AG08395 (cell line): ENCODE data around the gene CYP27B1.

ENCODE experiments used
- DNase-seq: peaks from one replicate; pipeline ENCODE4 v3.0.0; 2012; ENCODE audit warnings: mixed read lengths, low spot score

Gene CYP27B1

DNA sequence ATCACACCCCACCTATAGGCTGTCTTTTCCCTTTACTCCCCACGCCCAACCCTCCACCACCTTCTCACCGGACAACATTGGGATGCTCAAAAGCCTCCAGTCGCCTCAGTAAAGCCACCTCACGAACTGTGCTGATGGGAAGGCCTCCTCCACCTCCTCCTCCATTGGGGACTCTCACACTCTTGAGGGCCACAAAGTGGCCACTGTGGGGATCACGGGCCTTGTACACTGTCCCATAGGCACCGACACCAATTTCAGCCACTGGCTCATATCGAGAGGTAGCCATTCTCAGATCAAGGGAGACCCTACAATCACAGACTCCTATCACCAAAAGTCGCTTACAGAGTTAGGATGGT lies 15.5 kb downstream of the CYP27B1 start:
- DNase-seq, result no peak

DNA sequence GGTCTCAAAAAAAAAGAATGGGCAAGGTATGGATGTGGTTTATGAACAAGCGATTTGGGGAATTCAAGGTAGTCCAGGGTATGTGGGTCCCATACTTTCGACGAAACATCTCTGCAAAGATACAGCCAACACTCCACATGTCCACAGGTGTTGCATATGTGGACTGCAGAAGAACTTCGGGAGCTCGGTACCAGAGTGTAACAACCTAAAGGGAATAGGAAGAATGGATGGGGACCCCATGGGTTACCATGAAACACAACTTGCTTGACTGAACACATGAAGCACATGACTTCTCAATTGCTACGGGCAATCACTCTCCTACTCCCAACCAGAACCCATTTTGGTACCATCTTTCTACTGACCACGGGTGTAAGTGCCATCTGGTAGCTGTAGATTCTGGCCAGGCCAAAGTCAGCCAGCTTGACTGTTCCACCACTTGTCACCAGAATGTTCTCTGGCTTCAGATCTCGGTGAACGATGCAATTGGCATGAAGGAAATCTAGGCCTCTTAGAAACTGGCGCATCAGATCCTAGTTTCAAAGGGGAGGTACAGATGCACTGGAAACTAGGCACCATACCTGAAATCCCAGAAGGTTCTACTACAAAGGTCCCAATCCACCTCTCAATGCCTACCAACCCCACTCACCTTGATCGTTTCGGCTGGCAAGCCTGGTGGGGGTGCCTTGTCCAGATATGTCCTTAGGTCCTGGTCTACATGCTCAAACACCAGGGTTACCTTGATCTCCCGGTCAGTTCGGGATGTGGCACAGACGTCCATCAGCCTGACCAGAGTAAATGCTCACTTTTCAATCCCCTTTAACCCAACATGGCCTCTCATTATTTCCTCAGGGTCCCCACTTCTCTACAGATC lies 16.1 kb downstream of the CYP27B1 start:
- no peak for DNase-seq

DNA sequence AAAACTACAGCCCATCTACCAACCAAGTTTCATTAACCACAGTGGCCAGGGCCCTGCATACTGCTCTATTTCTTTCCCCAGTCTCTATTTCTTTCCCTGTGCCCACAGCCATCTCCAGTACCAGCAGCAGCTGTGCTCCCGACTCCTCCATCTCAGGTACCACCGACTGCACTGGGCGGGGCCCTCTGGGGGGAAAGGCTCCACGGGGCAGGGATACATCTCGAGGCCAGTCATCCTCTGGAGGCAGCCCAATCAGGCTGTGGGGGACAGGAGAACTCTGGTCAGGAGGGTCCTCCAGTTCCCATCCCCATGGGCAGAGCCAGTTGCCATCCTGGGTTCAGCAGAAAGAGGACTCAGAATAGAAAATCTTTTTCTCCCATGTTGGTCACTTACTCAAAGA lies 17.8 kb downstream of the CYP27B1 start:
- DNase-seq, result no peak

GRCh38 chr12:57746025-57746424 lies 20.9 kb downstream of the CYP27B1 start:
- no peak for DNase-seq

DNA sequence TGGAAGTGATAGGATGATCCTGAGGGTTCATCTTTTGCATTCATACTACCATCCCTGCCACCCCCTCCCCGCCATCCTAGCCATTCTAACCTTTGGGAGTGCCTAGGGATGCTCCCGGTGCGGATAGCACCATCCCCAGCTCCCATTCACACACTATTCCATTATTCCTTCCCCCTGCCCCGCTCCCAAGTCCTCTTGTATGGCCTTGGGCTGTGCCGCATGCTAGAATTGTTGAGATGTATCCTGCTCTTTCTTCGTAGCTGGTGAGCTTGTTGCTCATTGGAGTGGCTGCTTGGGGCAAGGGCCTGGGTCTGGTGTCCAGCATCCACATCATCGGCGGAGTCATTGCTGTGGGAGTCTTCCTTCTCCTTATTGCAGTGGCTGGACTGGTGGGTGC lies 21.4 kb downstream of the CYP27B1 start:
- no peak for DNase-seq

DNA sequence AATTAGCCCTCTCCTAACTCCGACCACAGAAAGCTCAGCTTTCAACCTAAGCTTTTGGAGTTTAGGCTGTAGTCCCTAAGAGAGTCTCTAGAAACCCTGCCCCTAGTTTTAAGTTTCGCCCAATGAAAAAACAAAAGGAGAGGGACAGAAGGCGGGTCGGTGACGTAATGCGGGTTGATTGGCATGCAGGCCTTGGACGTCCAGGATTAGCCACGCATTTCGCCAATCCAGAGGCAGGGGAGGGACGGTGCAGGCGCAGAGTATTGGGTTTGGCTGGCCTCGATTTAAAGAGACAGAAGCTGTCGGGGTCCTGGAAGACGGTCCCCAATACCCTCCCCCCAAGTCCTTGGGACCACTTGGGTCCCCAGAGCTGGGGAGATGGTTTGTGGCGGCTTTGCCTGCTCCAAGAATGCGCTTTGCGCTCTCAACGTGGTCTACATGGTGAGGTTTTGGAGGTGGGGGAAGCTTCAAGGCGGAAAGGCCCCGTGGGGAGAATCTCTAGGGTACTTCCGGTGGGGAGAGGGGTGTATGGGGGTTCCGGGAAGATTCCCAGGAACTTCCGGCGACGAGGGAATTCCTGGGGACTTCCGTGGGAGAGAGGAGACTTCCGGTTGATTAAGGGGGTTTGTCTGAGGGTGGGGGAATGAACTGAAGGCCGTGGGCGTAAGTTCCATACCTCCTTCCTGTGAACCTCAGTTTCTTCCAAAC lies 21.9 kb downstream of the CYP27B1 start, which contains the start of gene TSPAN31:
TSPAN31 (plus strand) TSS at position 263 of the 708 bp plus-strand sequence; CDS start at position 379, 116 bp downstream.
- DNase-seq, result peak; percentile 97

GRCh38 chr12:57744194-57744776 lies 22.6 kb downstream of the CYP27B1 start:
- DNase-seq, result peak; percentile 74

GRCh38 chr12:57743769-57744168 lies 23.1 kb downstream of the CYP27B1 start:
- DNase-seq, result no peak

DNA sequence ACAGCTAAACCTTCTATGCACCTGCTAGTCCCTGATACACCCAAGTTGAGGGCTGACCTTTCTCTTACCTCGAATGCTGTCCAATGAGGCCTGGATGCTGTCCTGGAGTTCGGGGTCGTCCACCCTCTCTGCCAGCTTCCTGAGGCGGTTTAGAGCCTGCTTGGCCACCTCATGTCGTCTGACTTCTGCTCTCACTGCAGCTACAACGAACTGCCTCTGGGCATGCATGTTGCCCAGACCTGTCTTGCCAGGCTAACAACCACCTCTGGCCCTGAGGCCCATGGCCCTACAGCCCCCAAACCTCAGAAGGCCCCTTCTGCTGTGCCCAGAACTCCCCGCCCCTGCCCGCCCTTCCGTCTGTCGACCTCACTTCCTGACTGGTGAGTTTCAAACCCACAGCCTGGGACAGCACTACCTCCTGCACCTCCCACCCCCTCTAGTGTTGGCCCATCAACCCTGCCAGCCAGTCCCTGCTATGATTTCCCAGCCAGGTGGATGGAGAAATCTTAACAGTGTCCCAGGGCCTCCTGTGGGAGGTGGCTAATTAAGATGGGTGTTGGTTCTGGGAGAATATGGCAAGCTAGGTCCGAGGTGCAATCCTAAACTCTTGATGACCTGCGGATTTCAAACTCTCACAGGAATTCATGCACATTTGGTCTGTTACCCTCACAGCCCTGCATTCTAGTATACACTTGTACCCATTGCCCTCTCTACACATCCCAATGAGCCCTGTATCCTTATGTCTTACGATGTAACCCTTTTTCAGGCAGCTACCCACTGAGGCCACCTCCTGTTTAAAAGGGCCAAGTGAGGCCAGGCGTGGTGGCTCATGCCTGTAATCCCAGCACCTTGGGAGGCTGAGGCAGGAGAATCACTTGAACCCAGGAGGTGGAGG lies 24.8 kb downstream of the CYP27B1 start:
- DNase-seq, result no peak

DNA sequence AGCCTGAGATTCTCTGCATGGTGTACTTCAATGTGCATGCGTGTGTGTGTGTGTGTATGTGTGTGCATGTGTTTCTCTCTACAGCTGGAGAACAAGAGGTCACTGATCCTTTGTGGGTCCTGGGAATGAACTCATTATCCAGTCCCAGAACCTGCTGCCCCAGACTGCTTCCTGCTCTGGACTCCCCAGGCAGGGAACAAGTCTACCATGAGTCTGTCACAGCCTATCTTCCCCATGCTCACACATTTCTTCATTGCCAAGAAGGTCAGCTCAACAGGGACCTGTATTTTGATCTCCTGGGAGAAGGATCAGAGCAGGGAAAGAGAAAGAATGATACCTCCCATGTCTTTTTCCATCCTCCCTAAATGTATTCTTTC lies 25.5 kb downstream of the CYP27B1 start:
- no peak for DNase-seq

GRCh38 chr12:57740656-57741412 lies 26.0 kb downstream of the CYP27B1 start:
- no peak for DNase-seq

DNA sequence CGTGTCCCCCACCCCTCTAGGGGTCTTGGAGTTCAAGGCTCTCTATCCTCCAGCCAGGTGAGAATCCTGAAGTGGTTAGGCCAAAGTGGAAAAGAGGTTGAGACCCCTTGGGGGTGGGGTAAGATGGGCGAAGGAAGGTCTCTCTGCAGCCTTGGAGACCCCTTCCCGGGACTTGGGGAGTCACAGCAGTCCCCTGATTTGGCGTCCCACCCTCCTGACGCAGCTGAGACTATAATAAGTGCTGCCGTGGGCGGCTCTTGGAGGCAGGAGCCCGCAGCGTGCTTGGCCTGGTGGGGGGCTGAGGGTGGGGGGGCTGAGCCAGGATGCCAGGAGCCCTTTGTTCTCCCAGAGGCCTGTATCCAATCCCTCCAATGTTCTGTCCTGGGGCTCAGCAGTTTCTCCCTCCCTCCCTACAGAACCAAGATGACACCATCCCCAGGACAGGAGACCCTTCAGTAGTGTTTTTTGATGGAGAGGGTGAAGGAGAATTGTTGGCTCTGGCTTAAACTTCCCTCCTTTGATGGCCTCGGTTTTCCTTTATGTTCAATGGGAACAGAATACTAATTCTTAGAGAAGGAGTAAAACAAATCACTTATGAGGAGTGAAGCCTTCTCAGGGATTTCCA lies 26.9 kb downstream of the CYP27B1 start:
- DNase-seq, result no peak

DNA sequence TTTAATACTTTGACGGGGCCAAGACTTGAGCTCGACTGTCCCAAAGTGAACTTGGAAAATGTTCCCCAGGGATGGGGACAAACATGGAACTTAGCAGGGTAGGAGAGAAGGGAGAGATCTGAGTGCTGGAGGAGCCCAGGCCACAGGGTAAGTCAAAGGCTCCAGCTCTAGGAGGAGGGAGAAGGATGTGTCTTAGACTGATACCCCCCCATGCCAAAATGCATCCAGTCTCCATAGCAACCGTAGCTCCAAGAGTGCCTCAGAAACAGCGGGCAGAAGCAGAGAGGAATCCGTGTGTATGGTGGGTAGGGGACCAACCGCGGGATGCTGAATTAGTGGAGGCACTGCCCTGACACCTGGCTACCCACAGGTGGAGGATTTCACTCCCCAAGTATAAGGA lies 27.5 kb downstream of the CYP27B1 start:
- no peak for DNase-seq

DNA sequence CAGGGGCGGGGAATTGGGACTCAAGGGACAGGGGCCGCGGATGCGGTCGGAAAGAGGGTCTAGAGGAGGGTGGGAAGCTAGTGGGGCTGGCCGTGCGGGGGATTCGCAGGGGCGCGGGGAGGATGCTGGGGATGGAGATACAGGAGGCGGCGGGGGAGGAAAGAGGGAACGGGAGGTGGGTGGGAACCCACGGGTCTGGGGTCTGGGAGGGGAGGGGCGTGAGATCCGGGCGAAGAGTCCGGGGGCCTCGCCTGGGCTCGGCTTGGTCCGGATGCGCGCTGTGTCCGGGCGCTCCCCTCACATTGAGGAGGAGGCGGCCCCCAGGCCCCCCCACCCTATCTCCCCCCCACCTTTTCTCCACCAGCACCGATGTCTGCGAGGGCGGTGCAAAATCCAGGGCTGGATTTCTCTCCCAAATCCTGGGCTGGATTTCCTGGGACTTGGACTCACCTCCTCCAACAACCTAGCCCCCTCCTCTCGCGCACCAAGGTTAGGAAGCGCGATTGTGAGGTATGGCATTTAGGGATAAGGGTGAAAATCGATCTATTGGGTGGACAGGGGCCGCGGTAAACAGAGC lies 28.1 kb downstream of the CYP27B1 start, which contains the start of gene AGAP2:
AGAP2 (minus strand) TSS at position 82 of the 577 bp plus-strand sequence. CDS start 496 bp downstream, outside the sequence.
- DNase-seq, result no peak

DNA sequence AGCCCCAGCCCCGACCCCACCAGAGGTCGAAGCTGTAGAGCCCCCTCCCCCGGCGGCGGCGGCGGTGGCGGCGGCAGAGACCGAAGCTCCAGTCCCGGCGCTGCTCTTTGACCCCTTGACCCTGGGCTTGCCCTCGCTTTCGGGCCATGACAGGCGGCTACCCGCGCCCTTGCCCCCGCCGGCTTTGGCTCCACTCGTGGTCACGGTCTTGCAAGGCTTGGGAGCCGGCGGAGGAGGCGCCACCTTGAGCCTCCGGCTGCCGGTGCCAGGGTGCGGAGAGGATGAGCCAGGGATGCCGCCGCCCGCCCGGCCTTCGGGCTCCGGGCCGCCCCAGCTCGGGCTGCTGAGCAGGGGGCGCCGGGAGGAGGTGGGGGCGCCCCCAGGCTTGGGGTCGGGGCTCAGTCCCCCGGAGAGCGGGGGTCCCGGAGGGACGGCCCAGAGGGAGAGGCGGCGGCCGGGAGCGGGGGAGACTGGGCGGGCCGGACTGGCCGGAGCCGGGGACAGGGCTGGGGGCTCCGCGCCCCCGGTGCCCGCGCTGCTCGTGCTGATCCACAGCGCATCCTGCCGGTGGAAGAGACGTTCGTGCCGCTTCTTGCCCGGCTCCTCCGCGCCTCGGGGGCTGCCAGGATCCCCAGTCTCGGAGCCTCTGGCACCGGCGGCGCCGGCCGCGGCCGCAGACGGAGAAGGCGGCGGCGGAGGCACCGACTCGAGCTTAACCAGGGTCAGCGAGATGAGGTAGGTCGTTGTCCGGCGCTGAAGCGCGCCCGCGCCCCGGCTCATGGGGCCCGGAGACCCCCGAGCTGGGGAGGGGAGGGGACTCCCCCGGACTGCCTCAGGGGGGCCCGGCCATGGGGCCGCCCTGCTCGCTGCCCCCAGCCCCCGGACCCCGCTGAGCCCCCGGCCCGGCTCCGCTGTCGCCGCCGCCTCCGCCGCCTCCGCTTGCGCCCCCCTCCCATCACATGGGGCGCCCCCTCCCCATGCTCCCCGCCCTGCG lies 29.1 kb downstream of the CYP27B1 start:
- DNase-seq, result peak; percentile 34

DNA sequence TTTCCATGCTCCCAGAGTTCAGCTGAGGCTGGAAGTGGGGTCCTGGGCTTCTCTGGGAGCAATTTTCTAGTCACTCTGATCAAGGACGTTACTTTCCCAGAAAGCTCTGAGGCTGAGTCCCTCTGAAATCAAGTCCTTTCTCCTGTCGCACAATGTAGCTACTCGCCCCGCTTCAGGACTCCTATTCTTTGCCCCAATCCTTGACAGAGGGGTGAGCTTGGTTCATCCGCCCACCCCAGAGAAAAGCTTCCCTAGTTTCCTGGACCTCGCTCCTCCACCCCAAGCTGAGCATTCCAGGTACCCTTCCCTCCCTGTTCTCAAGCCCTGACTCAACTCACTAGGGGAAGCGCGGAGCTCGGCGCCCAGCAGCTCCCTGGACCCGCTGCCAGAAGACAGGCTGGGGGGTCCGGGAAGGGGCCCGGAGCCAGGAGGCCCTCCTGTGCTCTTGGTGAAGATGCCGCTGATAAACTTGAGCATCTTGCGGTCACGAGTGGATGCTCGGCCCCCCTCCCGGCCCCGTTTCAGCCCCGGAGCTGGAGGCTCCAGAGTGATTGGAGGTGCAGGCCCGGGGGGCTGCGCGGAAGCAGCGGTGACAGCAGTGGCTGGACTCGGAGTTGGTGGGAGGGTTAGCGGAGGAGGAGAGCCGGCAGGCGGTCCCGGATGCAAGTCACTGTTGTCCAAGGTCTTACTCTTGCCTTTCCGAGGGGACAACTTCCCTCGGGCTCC lies 30.0 kb downstream of the CYP27B1 start:
- DNase-seq, result no peak

DNA sequence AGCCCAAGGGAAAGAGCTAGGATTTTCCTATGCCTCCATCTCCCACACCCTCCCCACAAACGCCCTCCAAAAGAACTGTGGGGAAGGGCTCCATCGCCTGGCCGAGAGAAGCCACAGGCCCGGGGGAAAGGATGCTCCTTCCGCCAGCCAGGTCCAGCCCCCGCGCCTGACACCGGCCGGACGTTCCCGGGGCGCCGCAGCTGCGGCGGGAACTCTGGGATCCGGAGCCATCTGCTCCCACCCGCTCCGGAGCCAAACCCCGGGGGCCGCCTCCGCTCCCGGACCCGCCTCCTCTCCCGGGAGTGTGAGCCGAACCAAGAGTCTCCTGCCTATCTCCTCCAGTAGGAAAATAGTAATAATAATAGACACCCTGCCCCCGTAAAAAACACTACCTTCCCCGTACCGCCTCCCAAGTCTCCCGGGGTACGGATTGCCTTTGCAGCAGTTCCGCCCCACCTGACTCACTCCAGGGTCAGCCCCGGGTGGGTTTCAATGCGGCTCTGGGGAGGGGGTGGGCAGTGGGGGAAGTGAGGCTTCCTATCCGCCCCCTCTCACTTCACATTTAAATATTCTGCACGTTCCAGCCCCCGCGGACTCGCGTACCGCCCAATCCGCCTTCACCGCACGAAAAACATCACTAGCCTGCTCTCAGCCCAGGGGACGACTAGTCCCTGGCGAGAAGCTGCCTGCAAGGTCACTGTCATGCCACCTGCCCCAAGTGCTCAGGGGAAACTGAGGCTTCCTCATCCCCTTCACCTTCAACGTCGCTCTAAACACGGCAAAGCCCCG lies 30.7 kb downstream of the CYP27B1 start:
- peak; percentile 41 for DNase-seq
